HepG2 (cell line): ENCODE results near the gene SCYGR8. TPM values are rescaled to one million over a fixed set of nuclear protein-coding genes. Genes with fewer than 3 reads are reported as not detected.

ENCODE experiments used
- ATAC-seq: fragments of 200-7000 bp; cut with Tn5 transposase; 3 replicates; pipeline ENCODE4 v1.9.1; 2020; ENCODE audit warnings: mild to moderate bottlenecking, moderate library complexity
- BruUV-seq: library from RNA; stranded (reverse); fragments of 400-500 nt; replicated peaks from 2 replicates; lab custom pipeline; 2021; lab: Mats Ljungman, UMichigan
- CTCF ChIA-PET: fragments of 300-600 bp; formaldehyde crosslinking; extraction: SDS; loops from one replicate; lab custom pipeline; 2021; ENCODE audit warnings: low total read pairs, inconsistent platforms, low intra/inter-chr PET ratio; lab: Yijun Ruan, JAX
- POLR2A ChIA-PET: fragments of 350-600 bp; sonication (Branson Sonifier 250); formaldehyde crosslinking; loops from one replicate; lab custom pipeline; 2020; ENCODE audit warnings: antibody characterized with exemption, inconsistent platforms; lab: Yijun Ruan, JAX
- DNase-seq: peaks from one replicate; pipeline ENCODE4 v3.0.0-alpha.2; 2015; ENCODE audit warnings: low spot score
- FAIRE-seq: peaks from 3 replicates; lab custom pipeline; 2011; peaks lifted over from hg19 to GRCh38; lab: Jason Lieb, UNC
- H2AFZ ChIP-seq: one replicate; pipeline ENCODE4 v1.6.1; 2011; ENCODE audit warnings: low read length, inconsistent platforms
- H3K27ac ChIP-seq: fragments of 300-600 bp; 3 replicates; pipeline ENCODE4 v1.8.0; 2011; ENCODE audit warnings: mixed run types, mild to moderate bottlenecking, mixed read lengths, low read length, inconsistent platforms; ENCODE audit not compliant: insufficient read depth; ENCODE audit errors: extremely low read length
- H3K27me3 ChIP-seq, 2 experiments: fragments of 200-600 bp in 1 of 2; 2 replicates in 1 of 2; 3 replicates in 1 of 2; pipeline versions ENCODE4 v1.6.0 to v1.8.0; 2011; ENCODE audit warnings: low read length in 2 of 2, mild to moderate bottlenecking in 2 of 2, moderate library complexity in 2 of 2, inconsistent platforms in 1 of 2; ENCODE audit not compliant: insufficient read depth in 2 of 2, control insufficient read depth in 1 of 2
- H3K36me3 ChIP-seq, 2 experiments: fragments of 200-600 bp in 1 of 2; replicated peaks in 1 of 2; 2 replicates in 1 of 2; 3 replicates in 1 of 2; pipeline versions ENCODE4 v1.5.1 to v1.8.0; 2011; ENCODE audit warnings: low read length in 2 of 2, inconsistent platforms in 1 of 2; ENCODE audit not compliant: insufficient read depth in 2 of 2, control insufficient read depth in 1 of 2
- H3K4me1 ChIP-seq: 2 replicates; pipeline ENCODE4 v1.5.1; 2012; ENCODE audit warnings: low read length, inconsistent platforms; ENCODE audit not compliant: insufficient read depth
- H3K4me2 ChIP-seq: 2 replicates; pipeline ENCODE4 v1.6.0; 2011; ENCODE audit warnings: low read depth, low read length, inconsistent platforms
- H3K4me3 ChIP-seq, 3 experiments: fragments of 200-600 bp in 1 of 3; sonication (generic), shearing (Covaris generic) in 1 of 3; replicated peaks in 1 of 3; 2 replicates each; pipeline ENCODE4 v1.5.1; 2011 to 2016; ENCODE audit warnings: low read length in 3 of 3, inconsistent platforms in 2 of 3, low read depth in 2 of 3, mild to moderate bottlenecking in 2 of 3, control low read depth in 1 of 3, mixed read lengths in 1 of 3; ENCODE audit not compliant: insufficient read depth in 1 of 3
- H3K79me2 ChIP-seq: one replicate; pipeline ENCODE4 v1.6.1; 2011; ENCODE audit warnings: low read length, inconsistent platforms; ENCODE audit not compliant: insufficient read depth
- H3K9ac ChIP-seq: 2 replicates; pipeline ENCODE4 v1.6.0; 2011; ENCODE audit warnings: mild to moderate bottlenecking, low read depth, low read length, inconsistent platforms; ENCODE audit not compliant: insufficient read depth
- H3K9me3 ChIP-seq: 2 replicates; pipeline ENCODE4 v1.5.1; 2012; ENCODE audit warnings: mild to moderate bottlenecking, low read length
- H4K20me1 ChIP-seq: 2 replicates; pipeline ENCODE4 v1.6.0; 2011; ENCODE audit warnings: inconsistent platforms, mild to moderate bottlenecking, low read length, moderate library complexity; ENCODE audit not compliant: insufficient read depth
- AHDC1 ChIP-seq: sonication (generic); formaldehyde crosslinking; IDR thresholded peaks from 2 replicates; pipeline ENCODE4 v1.5.1; 2020; ENCODE audit warnings: mild to moderate bottlenecking, missing genetic modification reagents, borderline replicate concordance
- FOXA3 ChIP-seq: IDR thresholded peaks from 2 replicates; pipeline ENCODE4 v1.6.1; 2016; ENCODE audit warnings: missing genetic modification reagents, missing compliant biosample characterization
- ONECUT2 ChIP-seq: sonication (generic); formaldehyde crosslinking; IDR thresholded peaks from 2 replicates; pipeline ENCODE4 v1.4.0; 2020; ENCODE audit warnings: missing genetic modification reagents
- PAXIP1 ChIP-seq: sonication (generic); formaldehyde crosslinking; conservative IDR thresholded peaks from 2 replicates; pipeline ENCODE4 v1.4.0; 2020; ENCODE audit warnings: mild to moderate bottlenecking, missing genetic modification reagents, moderate library complexity
- PHF20 ChIP-seq: sonication (generic); formaldehyde crosslinking; IDR thresholded peaks from 2 replicates; pipeline ENCODE4 v1.5.0; 2020; ENCODE audit warnings: mild to moderate bottlenecking, missing genetic modification reagents
- SOX6 ChIP-seq, 2 experiments: fragments of 450-650 bp in 1 of 2; sonication (generic) in 1 of 2; formaldehyde crosslinking in 1 of 2; IDR thresholded peaks; 2 replicates each; pipeline versions ENCODE4 v1.4.0 to v1.6.1; 2017 to 2020; ENCODE audit warnings: antibody characterized with exemption in 1 of 2, mild to moderate bottlenecking in 1 of 2, missing genetic modification reagents in 1 of 2
- SYNCRIP ChIP-seq: fragments of 200-400 bp; formaldehyde crosslinking; IDR thresholded peaks from 2 replicates; pipeline ENCODE4 v1.6.1; 2018; ENCODE audit warnings: mild to moderate bottlenecking, low read depth, low read length; ENCODE audit not compliant: insufficient read depth
- ZNF121 ChIP-seq: sonication (generic); formaldehyde crosslinking; IDR thresholded peaks from 2 replicates; pipeline ENCODE4 v1.5.0; 2020; ENCODE audit warnings: mild to moderate bottlenecking, missing genetic modification reagents
- ZNF720 ChIP-seq: sonication (generic); formaldehyde crosslinking; IDR thresholded peaks from 2 replicates; pipeline ENCODE4 v1.4.0; 2020; ENCODE audit warnings: missing genetic modification reagents
- ZNF776 ChIP-seq: sonication (generic); formaldehyde crosslinking; IDR thresholded peaks from 2 replicates; pipeline ENCODE4 v1.4.0; 2020; ENCODE audit warnings: mild to moderate bottlenecking, missing genetic modification reagents
- WGBS: methylation state at CpG from one replicate; pipeline ENCODE4 v1.1.6; 2017; ENCODE audit warnings: low lambda C conversion rate; 5-methylcytosine and 5-hydroxymethylcytosine counted together
- in situ Hi-C: cut with HindIII; loops from 2 replicates; pipeline ENCODE4 v1.10.0; 2017; ENCODE audit warnings: low pct_unique_long_range_greater_than_20kb; ENCODE audit not compliant: extremely low pct_ligation_motif_present
- intact Hi-C: fragments of 100-400 bp; cut with micrococcal nuclease; formaldehyde crosslinking; loops from one replicate; pipeline ENCODE4 v1.10.0; 2022; ENCODE audit not compliant: unreplicated experiment
- polyA plus RNA-seq, 8 experiments: library from polyadenylated mRNA; depleted of rRNA in 3 of 8; stranded (reverse) in 7 of 8; unstranded in 1 of 8; fragments of >200 nt; fragmentation: Illumina TruSeq in 4 of 8; extraction: Trizol in 4 of 8; gene quantifications; 2 replicates each; pipeline versions ENCODE4 v1.2.1 to v1.2.3, GENCODE V29; 2011 to 2016; ENCODE audit warnings: low read depth in 4 of 8, missing spikeins in 1 of 8, mixed read lengths in 1 of 8; ENCODE audit not compliant: insufficient read depth in 1 of 8
- total RNA-seq, 5 experiments: library from RNA; depleted of rRNA; stranded (reverse); fragments of >200 nt; fragmentation: Illumina TruSeq; extraction: Trizol; gene quantifications; 2 replicates each; pipeline ENCODE4 v1.2.3, GENCODE V29; 2016; ENCODE audit warnings: low read depth in 1 of 5

Gene SCYGR8
- total and polyA plus RNA-seq, 2 of the 13 experiments (the other 11 are each of a cell fraction or from before 2014, with no cell fraction given) = not detected

GRCh38 chr2:227780981-227781615, 35.4 kb downstream of the SCYGR8 start:
- peak; percentile 80 for ATAC-seq
- H3K27ac ChIP-seq = no peak overlapping the region
- no peaks in the 10 kb centered on the region for H3K36me3 ChIP-seq
- WGBS = 21% methylated on average over 14 of the region's 14 CpGs
- no TSS peak for BruUV-seq
- intact Hi-C loops = no loop called here
- H3K27me3 ChIP-seq = peaks cover 2 to 9% of the 10 kb centered on the region in 2 experiments; a peak in 3 of 5 replicates
- ChIA-PET CTCF (no interaction called here), POLR2A (interaction anchor here (1.3 to 1.6 kb wide), 2 partner anchors 32 to 38 kb away, joined by 3 to 5 read pairs; partner anchors contain the start of gene CCL20)
- H3K4me3 ChIP-seq = peak overlapping the region in 1 of 3 experiments; percentile 29; a peak in 2 of 6 replicates
- no peaks in the 10 kb centered on the region for H4K20me1 ChIP-seq
- H3K79me2 ChIP-seq = no peaks in the 10 kb centered on the region
- DNase-seq = no peak
- H3K4me1 ChIP-seq = peaks cover 22% of the 10 kb centered on the region
- in situ Hi-C loops = no loop called here
- peak overlapping the region; percentile 17 for H2AFZ ChIP-seq
- peak overlapping the region; percentile 6; the same call in 1 of the 2 replicates for H3K9ac ChIP-seq
- no peaks in the 10 kb centered on the region for H3K9me3 ChIP-seq
- H3K4me2 ChIP-seq = peak overlapping the region; percentile 59
- no peak for FAIRE-seq
- TF ChIP-seq ZNF776 = no peak
- TF ChIP-seq SOX6 (IDR thresholded peaks at IDR 0.05) = no peak
- peak; percentile 19; the same call in 1 of the 2 replicates for TF ChIP-seq SOX6 (CRISPR knock-in tag; IDR thresholded peaks at IDR 0.05)
- TF ChIP-seq ZNF720 (CRISPR knock-in tag) = no peak
- TF ChIP-seq ZNF121 (CRISPR knock-in tag) = 0 out of 2 replicates have a peak, but pooled peaks have one; percentile 32
- no peak for TF ChIP-seq SYNCRIP
- TF ChIP-seq PAXIP1 (CRISPR knock-in tag) = 0 out of 2 replicates have a peak, but pooled peaks have one; percentile 20
- TF ChIP-seq AHDC1 = no peak
- TF ChIP-seq PHF20 (CRISPR knock-in tag) = no peak
- TF ChIP-seq FOXA3 (CRISPR knock-in tag) = peak; percentile 31; the same call in 1 of the 2 replicates
- TF ChIP-seq ONECUT2 = no peak
